Activated CD4-positive, alpha-beta T cell treated with anti-CD3 and anti-CD28 coated beads for 36 hours (primary cell): ENCODE data around the gene VPS37D. TPM values are rescaled to one million over a fixed set of nuclear protein-coding genes. Genes with fewer than 3 reads are reported as not detected.
"Not testable (repeated sequence)": the region's sequence is repeated elsewhere in the genome, so short reads cannot be mapped to it uniquely, and the experiment has no call there.

Source experiments
- ATAC-seq: fragments of 200-7000 bp; cut with Tn5 transposase; one replicate; pipeline ENCODE4 v1.10.0; 2021; ENCODE audit warnings: mild to moderate bottlenecking, moderate library complexity
- CTCF ChIA-PET: fragments of 350-600 bp; sonication (Branson Sonifier 250); formaldehyde crosslinking; loops from one replicate; lab custom pipeline; 2021; ENCODE audit warnings: antibody characterized with exemption; lab: Charles Lee
- POLR2A ChIA-PET: fragments of 350-600 bp; sonication (Branson Sonifier 250); formaldehyde crosslinking; loops from one replicate; lab custom pipeline; 2021; ENCODE audit warnings: antibody characterized with exemption, inconsistent platforms; lab: Charles Lee
- DNase-seq: peaks from one replicate; pipeline ENCODE4 v3.0.0-alpha.2; 2020
- H3K27ac Mint-ChIP-seq: one replicate; pipeline ENCODE4 v1.8.0; 2021; ENCODE audit warnings: mixed read lengths
- H3K27me3 Mint-ChIP-seq: one replicate; pipeline ENCODE4 v1.8.0; 2021; ENCODE audit warnings: mixed read lengths
- H3K36me3 Mint-ChIP-seq: one replicate; pipeline ENCODE4 v1.8.0; 2021; ENCODE audit warnings: low read depth, mixed read lengths
- H3K4me1 Mint-ChIP-seq: one replicate; pipeline ENCODE4 v1.8.0; 2021; ENCODE audit warnings: mixed read lengths
- H3K4me3 Mint-ChIP-seq: one replicate; pipeline ENCODE4 v1.8.0; 2021; ENCODE audit warnings: mild to moderate bottlenecking, moderate library complexity, mixed read lengths
- H3K9me3 Mint-ChIP-seq: one replicate; pipeline ENCODE4 v1.8.0; 2021; ENCODE audit warnings: low read depth, mixed read lengths
- intact Hi-C, 2 experiments: fragments of 100-400 bp; cut with DNase I in 1 of 2; cut with micrococcal nuclease in 1 of 2; formaldehyde crosslinking; loops; one replicate each; pipeline versions ENCODE4 v1.14.2 to v1.15.1; 2022 to 2024; cut with DNase I, micrococcal nuclease
- microRNA-seq: library from miRNA; unstranded; fragments of <30 nt; microRNA quantifications from one replicate; pipeline ENCODE4 v1.2.0, GENCODE V29; 2021; ENCODE audit warnings: borderline replicate concordance
- total RNA-seq, 2 experiments: library from RNA; stranded (reverse); gene quantifications; one replicate each; pipeline ENCODE4 v1.2.3, GENCODE V29; 2021

VPS37D gene
- total RNA-seq, 2 experiments from 2014 or later: 0.35 to 0.39 TPM

DNA sequence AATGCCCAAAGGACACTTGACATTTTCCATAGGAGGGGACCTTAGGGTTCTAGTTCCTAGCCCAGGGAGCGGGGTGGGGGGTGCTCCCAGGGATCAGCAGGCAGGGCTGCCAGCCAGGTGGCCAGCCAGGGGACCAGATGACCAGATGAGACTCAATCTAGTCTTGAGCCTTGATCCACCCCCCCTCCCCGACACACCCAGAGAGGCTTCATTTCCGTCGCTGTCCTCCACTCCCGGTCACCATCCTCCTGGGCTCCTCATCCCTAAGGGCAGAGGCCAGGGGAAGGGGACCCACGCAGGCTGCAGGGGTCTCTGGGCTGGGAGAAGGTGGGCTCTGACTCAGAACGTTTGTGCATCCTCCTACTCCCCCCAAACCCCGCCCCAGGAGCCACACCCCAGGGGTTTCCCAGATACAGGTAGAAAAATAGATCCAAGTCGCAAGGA is 50.8 kb downstream of the VPS37D start:
- H3K27me3 Mint-ChIP-seq: peaks cover 4% of the 10 kb centered on the region
- intact Hi-C loops: loop anchor here (1.0 to 5.0 kb wide), 7 partner anchors 14 to 196 kb away; partner anchors contain the start of genes BAZ1B (in 2 of the 2), VPS37D (in 2 of the 2), ABHD11 (in 1 of the 2) and BUD23 (in 1 of the 2)
- CTCF ChIA-PET: interaction anchor here (0.8 to 3.8 kb wide), 4 partner anchors 16 to 265 kb away, joined by 3 to 21 read pairs (median 5); no protein-coding TSS in a partner anchor
- ATAC-seq: no peak
- POLR2A ChIA-PET: interaction anchor here (0.6 to 2.0 kb wide), 4 partner anchors 12 to 33 kb away, joined by 3 to 17 read pairs (median 3); partner anchors contain the start of gene ABHD11
- H3K36me3 Mint-ChIP-seq: peaks cover 3% of the 10 kb centered on the region
- H3K9me3 Mint-ChIP-seq: no peaks in the 10 kb centered on the region
- H3K4me3 Mint-ChIP-seq: peak overlapping the region; percentile 75
- DNase-seq: peak; percentile 62
- H3K4me1 Mint-ChIP-seq: peaks cover 34% of the 10 kb centered on the region
- peak overlapping the region; percentile 66 for H3K27ac Mint-ChIP-seq

DNA sequence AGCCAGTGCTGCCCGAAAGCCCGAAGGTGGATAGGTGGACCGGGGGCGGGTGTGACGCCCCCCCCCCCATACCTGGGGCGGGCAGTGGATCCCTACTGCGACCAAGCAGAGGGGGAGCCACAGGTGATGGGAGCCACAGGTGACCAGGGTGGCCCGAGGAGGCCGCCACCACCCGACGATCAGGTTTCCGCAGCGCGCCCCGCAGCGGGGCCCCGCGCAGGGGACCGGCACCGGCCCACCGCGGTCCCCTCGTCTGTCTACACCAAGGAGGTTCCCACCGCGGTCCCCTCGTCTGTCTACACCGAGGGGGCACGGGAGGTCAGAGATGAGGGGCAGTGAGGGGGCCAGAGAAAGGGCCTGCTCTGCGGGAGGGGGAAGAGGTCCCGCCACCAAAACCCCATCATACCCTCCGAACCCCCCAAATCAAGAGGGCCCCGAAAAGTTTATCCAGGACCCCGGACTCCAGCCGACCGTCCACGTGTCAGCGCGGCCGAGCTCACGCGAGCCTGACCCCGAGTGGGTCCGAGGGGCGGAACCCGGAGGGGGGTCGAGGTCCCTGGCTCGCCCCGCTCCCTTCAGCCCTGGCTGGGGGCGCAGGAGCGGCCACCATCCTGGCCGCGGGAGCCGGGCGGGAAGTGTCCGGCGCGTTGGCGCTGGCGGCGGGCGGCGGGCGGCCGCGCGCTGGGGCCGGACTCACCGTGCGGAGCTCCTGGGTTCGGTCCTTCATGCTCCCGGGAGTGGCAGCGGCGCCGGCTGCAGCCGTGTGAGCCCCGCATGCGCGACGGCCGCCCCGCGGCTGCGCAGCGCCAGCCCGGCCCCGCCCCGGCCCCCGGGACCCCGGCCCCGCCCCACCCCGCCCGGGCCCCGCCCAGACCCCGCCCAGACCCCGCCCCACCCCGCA is 51.5 kb downstream of the VPS37D start, which contains the start of gene STX1A:
TSS of gene STX1A (minus strand) at position 765 of the 901 bp plus-strand sequence. CDS start at position 727, 38 bp downstream.
- peak within 1 kb of the TSS; percentile 75 for H3K4me3 Mint-ChIP-seq
- H3K9me3 Mint-ChIP-seq: no peaks in the 10 kb centered on the region
- CTCF ChIA-PET: interaction anchor here (0.6 to 1.4 kb wide), 5 partner anchors 18 to 136 kb away, joined by 3 to 4 read pairs (median 3); no protein-coding TSS in a partner anchor
- POLR2A ChIA-PET: interaction anchor here (0.6 to 1.2 kb wide), 3 partner anchors 20 to 364 kb away, joined by 3 read pairs; partner anchors contain the start of gene ABHD11
- peaks cover 34% of the 10 kb centered on the region for H3K4me1 Mint-ChIP-seq
- peaks cover 3% of the 10 kb centered on the region for H3K36me3 Mint-ChIP-seq
- peaks cover 4% of the 10 kb centered on the region for H3K27me3 Mint-ChIP-seq
- H3K27ac Mint-ChIP-seq: peak within 1 kb of the TSS; percentile 66
- DNase-seq: peak; percentile 85
- ATAC-seq: peak; percentile 59
- intact Hi-C loops: loop anchor here (1.0 to 5.0 kb wide), 11 partner anchors 14 to 197 kb away; partner anchors contain the start of genes ABHD11 (in 2 of the 2), BAZ1B (in 2 of the 2), BUD23 (in 2 of the 2) and DNAJC30 (in 2 of the 2)

DNA sequence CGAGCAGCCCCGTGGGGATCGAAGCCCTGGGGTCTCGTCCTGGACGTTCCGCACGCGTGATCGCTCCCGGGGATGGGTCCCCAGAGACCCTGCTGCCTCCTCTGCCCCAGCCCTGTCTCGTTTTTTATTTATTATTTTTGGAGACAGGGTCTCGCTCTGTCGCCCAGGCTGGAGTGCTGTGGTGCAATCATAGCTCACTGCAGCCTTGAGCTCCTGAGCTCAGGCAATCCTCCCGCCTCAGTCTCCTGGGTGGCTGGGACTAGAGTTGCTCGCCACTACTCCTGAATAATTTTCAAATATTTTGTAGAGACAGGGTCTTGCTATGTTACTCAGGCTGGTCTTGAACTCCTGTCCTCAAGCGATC is 52.2 kb downstream of the VPS37D start:
- no peak overlapping the region for H3K27ac Mint-ChIP-seq
- ATAC-seq: no peak

DNA sequence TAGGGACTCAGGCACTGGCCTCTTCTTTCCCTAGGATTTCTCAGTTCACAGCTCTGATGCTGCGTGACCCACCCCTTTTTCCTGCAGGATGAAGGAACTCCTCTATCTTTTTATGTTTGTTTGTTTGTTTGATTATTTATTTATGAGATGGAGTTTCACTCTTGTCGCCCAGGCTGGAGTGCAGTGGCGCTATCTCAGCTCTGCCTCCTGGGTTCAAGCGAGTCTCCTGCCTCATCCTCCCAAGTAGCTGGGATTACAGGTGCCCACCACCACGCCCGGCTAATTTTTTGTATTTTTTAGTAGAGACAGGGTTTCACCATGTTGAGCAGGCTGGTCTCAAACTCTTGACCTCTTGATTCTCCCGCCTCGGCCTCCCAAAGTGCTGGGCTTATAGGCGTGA is 52.8 kb downstream of the VPS37D start:
- not testable (repeated sequence) for H3K9me3 Mint-ChIP-seq, DNase-seq, H3K27ac Mint-ChIP-seq

More for the DNA sequence above, 52.2 kb downstream of the VPS37D start:
- intact Hi-C loops: loop anchor here (1.0 to 5.0 kb wide), 9 partner anchors 15 to 162 kb away; partner anchors contain the start of genes BUD23 (in 2 of the 2), DNAJC30 (in 2 of the 2), ABHD11 (in 1 of the 2) and BCL7B (in 1 of the 2)
- Mint-ChIP-seq H3K4me1 (peaks cover 34% of the 10 kb centered on the region), H3K27me3 (peaks cover 4% of the 10 kb centered on the region), H3K4me3 (peak overlapping the region; percentile 47), H3K9me3 (no peaks in the 10 kb centered on the region), H3K36me3 (peaks cover 3% of the 10 kb centered on the region)
- CTCF ChIA-PET: interaction anchor here (0.6 to 1.4 kb wide), 5 partner anchors 19 to 136 kb away, joined by 3 to 4 read pairs (median 3); no protein-coding TSS in a partner anchor
- no peak for DNase-seq
- POLR2A ChIA-PET: interaction anchor here (0.6 to 1.2 kb wide), 2 partner anchors 19 to 22 kb away, joined by 3 read pairs; partner anchors contain the start of gene ABHD11

DNA sequence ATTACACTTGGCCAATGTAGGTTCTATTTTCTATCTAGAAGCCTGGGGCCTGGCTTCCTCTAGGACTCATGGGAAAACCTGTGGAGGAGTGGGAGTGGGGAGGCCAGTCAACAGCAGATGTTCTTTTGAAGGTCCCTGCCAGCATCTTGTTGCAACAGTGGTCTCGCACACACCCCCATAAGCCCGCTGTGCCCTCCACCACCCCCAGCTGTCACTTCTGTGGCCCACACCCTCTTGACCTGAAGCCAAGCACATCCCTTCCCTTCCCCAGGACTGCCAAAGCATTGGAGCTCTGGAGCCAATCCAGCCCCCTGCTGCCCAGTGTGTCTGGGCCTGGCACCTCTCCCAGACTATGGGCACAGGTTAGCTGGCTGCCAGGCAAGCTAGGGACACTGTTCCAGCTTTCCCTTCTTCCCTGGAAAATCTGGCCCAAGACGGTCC is 53.8 kb downstream of the VPS37D start:
- H3K36me3 Mint-ChIP-seq: peaks cover 3% of the 10 kb centered on the region
- peaks cover 21% of the 10 kb centered on the region for H3K4me1 Mint-ChIP-seq
- DNase-seq (no peak), ATAC-seq (no peak)
- H3K27ac Mint-ChIP-seq: no peak overlapping the region
- no peak overlapping the region for H3K4me3 Mint-ChIP-seq
- ChIA-PET CTCF (interaction anchor here (1.0 kb wide), 1 partner anchor 114 kb away, joined by 4 read pairs; no protein-coding TSS in a partner anchor), POLR2A (no interaction called here)
- H3K27me3 Mint-ChIP-seq: peaks cover 4% of the 10 kb centered on the region
- no peaks in the 10 kb centered on the region for H3K9me3 Mint-ChIP-seq
- intact Hi-C loops: no loop called here

More for the DNA sequence above, 52.8 kb downstream of the VPS37D start:
- H3K4me3 Mint-ChIP-seq: peak overlapping the region; percentile 47
- CTCF ChIA-PET: interaction anchor here (0.9 to 1.4 kb wide), 4 partner anchors 20 to 135 kb away, joined by 3 to 4 read pairs (median 4); no protein-coding TSS in a partner anchor
- H3K27me3 Mint-ChIP-seq, intact Hi-C loops, ATAC-seq, H3K36me3 Mint-ChIP-seq: not testable (repeated sequence)
- H3K4me1 Mint-ChIP-seq: peaks cover 30% of the 10 kb centered on the region
- POLR2A ChIA-PET: interaction anchor here (1.2 kb wide), 1 partner anchor 18 kb away, joined by 3 read pairs; the partner anchor contains the start of gene ABHD11

Small RNA genes within 50 kb of the gene (microRNA-seq; reads per million reads assigned to microRNA genes)
- gene MIR4284: not detected

Other genes with a start within 250 kb of the VPS37D start
- under 1 TPM; 0.11 to 0.23 TPM for gene FZD9, start 234.1 kb upstream of the VPS37D start, total RNA-seq
- 10 to 100 TPM; 90.2 to 98.6 TPM for gene BAZ1B, start 145.5 kb upstream of the VPS37D start, total RNA-seq
- 10 to 100 TPM; 43.2 to 86.5 TPM for gene BCL7B, start 110.1 kb upstream of the VPS37D start, total RNA-seq
- 10 to 100 TPM; 30.6 to 34.7 TPM for gene TBL2, start 89.3 kb upstream of the VPS37D start, total RNA-seq
- not detected for gene MLXIPL, start 43.3 kb upstream of the VPS37D start, total RNA-seq
- gene DNAJC30, start 15.6 kb downstream of the VPS37D start, total RNA-seq: 1 to 10 TPM; 6.9 to 7.8 TPM
- 10 to 100 TPM; 71.4 to 95.5 TPM for gene BUD23, start 15.8 kb downstream of the VPS37D start, total RNA-seq
- 10 to 100 TPM; 16.6 to 16.8 TPM for gene STX1A, start 51.8 kb downstream of the VPS37D start, total RNA-seq
- gene ABHD11, start 71.0 kb downstream of the VPS37D start, total RNA-seq: 10 to 100 TPM; 14.4 to 17.8 TPM
- gene CLDN3, start 102.4 kb downstream of the VPS37D start, total RNA-seq: not detected
- under 1 TPM; 0.12 to 0.16 TPM for gene CLDN4, start 163.2 kb downstream of the VPS37D start, total RNA-seq
- 1 to 10 TPM; 2.1 to 2.2 TPM for gene METTL27, start 174.7 kb downstream of the VPS37D start, total RNA-seq
- not detected for gene TMEM270, start 193.3 kb downstream of the VPS37D start, total RNA-seq